Stomach (tissue), 4 donors: Measurements from ENCODE around the gene SPACA7.

ENCODE experiments used
- CTCF ChIP-seq, 7 experiments: fragments of 450-650 bp in 4 of 7; fragments of 200-600 bp in 3 of 7; sonication (generic) in 3 of 7; IDR thresholded peaks; one replicate each; pipeline ENCODE4 v1.5.1; 2016 to 2019; ENCODE audit warnings: antibody characterized with exemption in 7 of 7, control low read depth in 2 of 7, mild to moderate bottlenecking in 1 of 7
- EP300 ChIP-seq: sonication (generic); formaldehyde crosslinking; IDR thresholded peaks from one replicate; pipeline ENCODE4 v1.6.1; 2017; ENCODE audit warnings: antibody characterized with exemption
- POLR2A ChIP-seq, 4 donors: fragments of 450-650 bp; IDR thresholded peaks; one replicate each; pipeline ENCODE4 v1.6.1; 2016; ENCODE audit warnings: antibody characterized with exemption in 4 of 4, control low read depth in 2 of 4, mild to moderate bottlenecking in 1 of 4, moderate library complexity in 1 of 4
- POLR2AphosphoS5 ChIP-seq, 3 donors: sonication (generic); formaldehyde crosslinking; IDR thresholded peaks; one replicate each; pipeline ENCODE4 v1.6.1; 2016; ENCODE audit warnings: antibody characterized with exemption in 3 of 3

DNA sequence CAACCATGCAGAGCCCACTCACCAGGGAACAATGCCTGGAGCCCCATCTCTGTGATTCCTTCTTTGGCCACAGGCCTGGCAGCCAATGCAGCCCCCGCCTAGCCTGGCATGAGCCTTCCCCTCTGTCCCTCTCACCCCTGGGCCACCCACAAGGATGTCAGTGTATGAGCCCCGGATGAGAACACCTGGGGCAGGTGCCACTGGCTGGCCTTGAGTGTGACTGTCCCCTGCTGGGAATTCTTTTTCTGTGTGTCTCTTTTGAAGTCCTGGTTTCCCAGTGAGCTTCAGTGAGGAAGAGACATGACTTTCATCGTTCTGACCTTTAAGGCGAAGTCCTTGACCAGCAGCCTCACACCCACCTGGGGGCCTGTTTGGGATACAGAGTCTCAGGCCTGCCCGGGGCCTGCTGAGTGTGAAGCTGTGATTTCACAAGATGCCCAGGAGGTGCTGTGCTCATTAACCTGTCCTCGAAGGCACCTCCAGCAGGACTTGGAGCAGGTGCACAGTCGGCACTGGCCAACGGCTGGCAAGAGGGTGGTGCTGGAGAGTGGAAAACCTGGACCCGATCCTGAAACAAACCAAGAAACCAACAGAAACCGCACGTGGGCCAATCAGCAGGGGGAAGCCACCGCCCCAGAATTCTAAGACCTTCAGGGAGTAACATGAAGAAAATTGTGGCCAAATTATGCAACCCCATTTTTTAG is 27.4 kb upstream of the SPACA7 start:
- TF ChIP-seq POLR2AphosphoS5 (IDR thresholded peaks at IDR 0.05) (no peak), EP300 (no peak), CTCF (IDR thresholded peaks at IDR 0.05) (no peak), POLR2A (IDR thresholded peaks at IDR 0.05) (no peak)
